ENCODE data around the gene COL6A1.

- no peak for TF ChIP-seq CTCF (IDR thresholded peaks at IDR 0.05; ENCODE audit: poor library complexity)
- no peak for TF ChIP-seq EZH2 (IDR thresholded peaks at IDR 0.05; ENCODE audit: borderline replicate concordance)
- TF ChIP-seq EZH2phosphoT487 (IDR thresholded peaks at IDR 0.05; ENCODE audit: low read depth, severe bottlenecking, unreplicated experiment): no peak
Measured at GRCh38 chr21:45949928-45950739, 31.4 kb upstream of the COL6A1 start.

Measured in hepatocyte (in vitro differentiated cells).